ENCODE results near the gene TBX20.
"Not testable (repeated sequence)": the region's sequence is repeated elsewhere in the genome, so short reads cannot be mapped to it uniquely, and the experiment has no call there.

DNA sequence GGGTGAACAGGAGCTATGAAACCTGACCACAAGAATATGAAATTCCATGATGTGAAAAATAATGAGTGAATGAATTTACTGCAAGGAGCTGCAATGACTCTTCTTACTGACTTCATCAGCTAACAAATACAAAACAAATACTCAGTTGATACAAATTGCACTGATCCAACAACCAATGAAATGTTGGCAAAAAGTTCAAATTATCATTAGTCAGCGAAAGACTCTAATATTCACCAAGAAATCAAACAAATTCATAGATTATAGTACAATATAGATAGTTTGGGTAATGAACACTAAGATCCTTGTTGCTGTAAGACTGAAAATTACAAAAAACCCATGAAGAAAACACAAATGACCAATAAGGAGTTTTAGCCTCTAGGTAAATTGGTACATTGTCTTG is 49.0 kb downstream of the TBX20 start:
- not testable (repeated sequence) for TF ChIP-seq POLR2AphosphoS5 (IDR thresholded peaks at IDR 0.05; ENCODE audit: low read depth); EZH2 (IDR thresholded peaks at IDR 0.05; ENCODE audit: low read depth, unreplicated experiment); JUNB (IDR thresholded peaks at IDR 0.05; ENCODE audit: unreplicated experiment); CREB1 (CRISPR knock-in tag; IDR thresholded peaks at IDR 0.05; ENCODE audit: low read depth); EZH2phosphoT487 (IDR thresholded peaks at IDR 0.05; ENCODE audit: unreplicated experiment); STAT1 (IDR thresholded peaks at IDR 0.05; ENCODE audit: unreplicated experiment); NANOG (IDR thresholded peaks at IDR 0.05; ENCODE audit: borderline replicate concordance); ZNF114 (CRISPR knock-in tag; IDR thresholded peaks at IDR 0.05)
- TF ChIP-seq, protein P1, sequence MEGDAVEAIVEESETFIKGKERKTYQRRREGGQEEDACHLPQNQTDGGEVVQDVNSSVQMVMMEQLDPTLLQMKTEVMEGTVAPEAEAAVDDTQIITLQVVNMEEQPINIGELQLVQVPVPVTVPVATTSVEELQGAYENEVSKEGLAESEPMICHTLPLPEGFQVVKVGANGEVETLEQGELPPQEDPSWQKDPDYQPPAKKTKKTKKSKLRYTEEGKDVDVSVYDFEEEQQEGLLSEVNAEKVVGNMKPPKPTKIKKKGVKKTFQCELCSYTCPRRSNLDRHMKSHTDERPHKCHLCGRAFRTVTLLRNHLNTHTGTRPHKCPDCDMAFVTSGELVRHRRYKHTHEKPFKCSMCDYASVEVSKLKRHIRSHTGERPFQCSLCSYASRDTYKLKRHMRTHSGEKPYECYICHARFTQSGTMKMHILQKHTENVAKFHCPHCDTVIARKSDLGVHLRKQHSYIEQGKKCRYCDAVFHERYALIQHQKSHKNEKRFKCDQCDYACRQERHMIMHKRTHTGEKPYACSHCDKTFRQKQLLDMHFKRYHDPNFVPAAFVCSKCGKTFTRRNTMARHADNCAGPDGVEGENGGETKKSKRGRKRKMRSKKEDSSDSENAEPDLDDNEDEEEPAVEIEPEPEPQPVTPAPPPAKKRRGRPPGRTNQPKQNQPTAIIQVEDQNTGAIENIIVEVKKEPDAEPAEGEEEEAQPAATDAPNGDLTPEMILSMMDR (conservative IDR thresholded peaks at IDR 0.05; ENCODE audit: low read depth in 2 of 2): not testable (repeated sequence)
- TF ChIP-seq, protein P2, sequence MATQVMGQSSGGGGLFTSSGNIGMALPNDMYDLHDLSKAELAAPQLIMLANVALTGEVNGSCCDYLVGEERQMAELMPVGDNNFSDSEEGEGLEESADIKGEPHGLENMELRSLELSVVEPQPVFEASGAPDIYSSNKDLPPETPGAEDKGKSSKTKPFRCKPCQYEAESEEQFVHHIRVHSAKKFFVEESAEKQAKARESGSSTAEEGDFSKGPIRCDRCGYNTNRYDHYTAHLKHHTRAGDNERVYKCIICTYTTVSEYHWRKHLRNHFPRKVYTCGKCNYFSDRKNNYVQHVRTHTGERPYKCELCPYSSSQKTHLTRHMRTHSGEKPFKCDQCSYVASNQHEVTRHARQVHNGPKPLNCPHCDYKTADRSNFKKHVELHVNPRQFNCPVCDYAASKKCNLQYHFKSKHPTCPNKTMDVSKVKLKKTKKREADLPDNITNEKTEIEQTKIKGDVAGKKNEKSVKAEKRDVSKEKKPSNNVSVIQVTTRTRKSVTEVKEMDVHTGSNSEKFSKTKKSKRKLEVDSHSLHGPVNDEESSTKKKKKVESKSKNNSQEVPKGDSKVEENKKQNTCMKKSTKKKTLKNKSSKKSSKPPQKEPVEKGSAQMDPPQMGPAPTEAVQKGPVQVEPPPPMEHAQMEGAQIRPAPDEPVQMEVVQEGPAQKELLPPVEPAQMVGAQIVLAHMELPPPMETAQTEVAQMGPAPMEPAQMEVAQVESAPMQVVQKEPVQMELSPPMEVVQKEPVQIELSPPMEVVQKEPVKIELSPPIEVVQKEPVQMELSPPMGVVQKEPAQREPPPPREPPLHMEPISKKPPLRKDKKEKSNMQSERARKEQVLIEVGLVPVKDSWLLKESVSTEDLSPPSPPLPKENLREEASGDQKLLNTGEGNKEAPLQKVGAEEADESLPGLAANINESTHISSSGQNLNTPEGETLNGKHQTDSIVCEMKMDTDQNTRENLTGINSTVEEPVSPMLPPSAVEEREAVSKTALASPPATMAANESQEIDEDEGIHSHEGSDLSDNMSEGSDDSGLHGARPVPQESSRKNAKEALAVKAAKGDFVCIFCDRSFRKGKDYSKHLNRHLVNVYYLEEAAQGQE (IDR thresholded peaks at IDR 0.05; ENCODE audit: unreplicated experiment): not testable (repeated sequence)
- TF ChIP-seq, protein P3, sequence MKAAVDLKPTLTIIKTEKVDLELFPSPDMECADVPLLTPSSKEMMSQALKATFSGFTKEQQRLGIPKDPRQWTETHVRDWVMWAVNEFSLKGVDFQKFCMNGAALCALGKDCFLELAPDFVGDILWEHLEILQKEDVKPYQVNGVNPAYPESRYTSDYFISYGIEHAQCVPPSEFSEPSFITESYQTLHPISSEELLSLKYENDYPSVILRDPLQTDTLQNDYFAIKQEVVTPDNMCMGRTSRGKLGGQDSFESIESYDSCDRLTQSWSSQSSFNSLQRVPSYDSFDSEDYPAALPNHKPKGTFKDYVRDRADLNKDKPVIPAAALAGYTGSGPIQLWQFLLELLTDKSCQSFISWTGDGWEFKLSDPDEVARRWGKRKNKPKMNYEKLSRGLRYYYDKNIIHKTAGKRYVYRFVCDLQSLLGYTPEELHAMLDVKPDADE (IDR thresholded peaks at IDR 0.05): not testable (repeated sequence)

All from GM23338 (cell line).